SU-DHL-6 (cell line): Measurements from ENCODE around the gene ATP5F1D.
"Not testable (repeated sequence)": the region's sequence is repeated elsewhere in the genome, so short reads cannot be mapped to it uniquely, and the experiment has no call there.

Source experiments
- H2AFZ ChIP-seq: fragments of 200-600 bp; sonication (generic); 2 replicates; pipeline ENCODE4 v1.6.1; 2014; ENCODE audit warnings: low read depth, mild to moderate bottlenecking, moderate library complexity, mixed read lengths, antibody characterized with exemption, low read length; ENCODE audit not compliant: severe bottlenecking
- H3F3A ChIP-seq: fragments of 200-600 bp; shearing (Covaris generic); 2 replicates; pipeline ENCODE4 v1.6.0; 2016; ENCODE audit warnings: antibody characterized with exemption, mild to moderate bottlenecking; ENCODE audit not compliant: insufficient read depth
- H3K27ac ChIP-seq: fragments of 200-600 bp; sonication (generic); 2 replicates; pipeline ENCODE4 v1.5.1; 2016; ENCODE audit warnings: low read depth, mild to moderate bottlenecking, low read length, moderate library complexity, mixed read lengths
- H3K27me3 ChIP-seq: fragments of 200-600 bp; sonication (generic), shearing (Covaris generic); 2 replicates; pipeline ENCODE4 v1.6.0; 2014; ENCODE audit warnings: mild to moderate bottlenecking, low read length
- H3K36me3 ChIP-seq: fragments of 200-600 bp; sonication (generic); 2 replicates; pipeline ENCODE4 v1.6.1; 2014; ENCODE audit warnings: mild to moderate bottlenecking, low read length, mixed read lengths
- H3K4me2 ChIP-seq: fragments of 300-600, 200-600 bp; shearing (Covaris generic), sonication (generic); 2 replicates; pipeline ENCODE4 v1.6.0; 2014; ENCODE audit warnings: low read length, low read depth, mild to moderate bottlenecking; ENCODE audit not compliant: poor library complexity, severe bottlenecking
- H3K4me3 ChIP-seq: fragments of 200-600 bp; sonication (generic); 2 replicates; pipeline ENCODE4 v1.5.1; 2014; ENCODE audit warnings: antibody characterized with exemption, low read length, mild to moderate bottlenecking, mixed read lengths; ENCODE audit not compliant: insufficient read depth, poor library complexity, severe bottlenecking
- H3K79me2 ChIP-seq: fragments of 200-600 bp; sonication (generic); 2 replicates; pipeline ENCODE4 v1.6.1; 2014; ENCODE audit warnings: mild to moderate bottlenecking, low read length, moderate library complexity; ENCODE audit not compliant: insufficient read depth
- H3K9ac ChIP-seq: fragments of 200-600 bp; sonication (generic); 2 replicates; pipeline ENCODE4 v1.7.0; 2014; ENCODE audit warnings: mild to moderate bottlenecking, low read length
- H3K9me2 ChIP-seq: fragments of 200-600 bp; sonication (generic); replicated peaks from 2 replicates; pipeline ENCODE4 v1.6.1; 2014; ENCODE audit warnings: low read length; ENCODE audit not compliant: insufficient read depth
- H3K9me3 ChIP-seq: fragments of 200-600 bp; sonication (generic); 2 replicates; pipeline ENCODE4 v1.6.1; 2014; ENCODE audit warnings: low read length, mixed read lengths; ENCODE audit not compliant: insufficient read depth
- H4K20me1 ChIP-seq: fragments of 200-600 bp; sonication (generic); 2 replicates; pipeline ENCODE4 v1.6.1; 2014; ENCODE audit warnings: low read depth, mild to moderate bottlenecking, antibody characterized with exemption, low read length, moderate library complexity, mixed read lengths
- CTCF ChIP-seq: fragments of 200-600 bp; sonication (generic); IDR thresholded peaks from one replicate; pipeline ENCODE4 v1.5.1; 2017; ENCODE audit warnings: antibody characterized with exemption, mild to moderate bottlenecking, low read length, moderate library complexity; ENCODE audit not compliant: insufficient read depth, poor library complexity, severe bottlenecking
- EZH2phosphoT487 ChIP-seq: fragments of 200-600 bp; sonication (generic), shearing (Covaris generic); conservative IDR thresholded peaks from 2 replicates; pipeline ENCODE4 v1.6.1; 2018; ENCODE audit warnings: mild to moderate bottlenecking, antibody characterized with exemption, low read length, moderate library complexity, mixed read lengths

The ATP5F1D gene

GRCh38 chr19:1205114-1206099 is 36.1 kb upstream of the ATP5F1D start, which contains the start of gene STK11:
Gene STK11 (plus strand): TSS chr19:1205778. CDS start chr19:1206914, 1,136 bp downstream.
- peak within 1 kb of the TSS; percentile 65 for H3K27ac ChIP-seq
- TF ChIP-seq EZH2phosphoT487, result no peak
- no peak for TF ChIP-seq CTCF
- peak within 1 kb of the TSS; percentile 87 for H3K4me2 ChIP-seq
- H3K27me3 ChIP-seq, result no peaks in the 10 kb centered on the region
- H3K9me3 ChIP-seq, result no peaks in the 10 kb centered on the region
- H3K4me3 ChIP-seq, result peak within 1 kb of the TSS; percentile 74
- peaks cover 40% of the 10 kb centered on the region for H3K79me2 ChIP-seq
- H3K9ac ChIP-seq, result peak within 1 kb of the TSS; percentile 88
- no peaks in the 10 kb centered on the region for H3K36me3 ChIP-seq
- no peaks in the 10 kb centered on the region for H3K9me2 ChIP-seq
- no peaks in the 10 kb centered on the region for H4K20me1 ChIP-seq
- H2AFZ ChIP-seq, result peak within 1 kb of the TSS; percentile 70
- peaks cover 13% of the 10 kb centered on the region for H3F3A ChIP-seq

- peak overlapping the region; percentile 88 for H3K9ac ChIP-seq
- no peaks in the 10 kb centered on the region for H3K36me3 ChIP-seq
- peak overlapping the region; percentile 74 for H3K4me3 ChIP-seq
- no peaks in the 10 kb centered on the region for H3K9me3 ChIP-seq
- H3K4me2 ChIP-seq, result peak overlapping the region; percentile 87
- no peak overlapping the region for H2AFZ ChIP-seq
- peaks cover 48% of the 10 kb centered on the region for H3K79me2 ChIP-seq
- no peaks in the 10 kb centered on the region for H4K20me1 ChIP-seq
- H3F3A ChIP-seq, result peaks cover 13% of the 10 kb centered on the region
- H3K9me2 ChIP-seq, result no peaks in the 10 kb centered on the region
- peak overlapping the region; percentile 65 for H3K27ac ChIP-seq
- TF ChIP-seq CTCF (no peak), EZH2phosphoT487 (no peak)
- H3K27me3 ChIP-seq, result no peaks in the 10 kb centered on the region
These were observed 35.2 kb upstream of the ATP5F1D start for GRCh38 chr19:1206150-1206863.

- Histone ChIP-seq H3K9me3 (no peaks in the 10 kb centered on the region), H4K20me1 (no peaks in the 10 kb centered on the region), H3K36me3 (no peaks in the 10 kb centered on the region), H3K27me3 (no peaks in the 10 kb centered on the region), H3K9me2 (no peaks in the 10 kb centered on the region), H3K27ac (peak overlapping the region; percentile 65), H2AFZ (no peak overlapping the region), H3K4me3 (peak overlapping the region; percentile 74), H3K4me2 (peak overlapping the region; percentile 87), H3K9ac (peak overlapping the region; percentile 88), H3K79me2 (peaks cover 54% of the 10 kb centered on the region), H3F3A (peaks cover 13% of the 10 kb centered on the region)
- no peak for TF ChIP-seq EZH2phosphoT487
- TF ChIP-seq CTCF, result no peak
These were observed 34.6 kb upstream of the ATP5F1D start for GRCh38 chr19:1206864-1207450.

GRCh38 chr19:1208830-1209229 is 32.7 kb upstream of the ATP5F1D start:
- H3F3A ChIP-seq, H3K36me3 ChIP-seq, H2AFZ ChIP-seq, H3K4me3 ChIP-seq, H3K9me2 ChIP-seq, H3K9ac ChIP-seq, H3K27ac ChIP-seq, H4K20me1 ChIP-seq, H3K27me3 ChIP-seq, H3K4me2 ChIP-seq, H3K9me3 ChIP-seq: not testable (repeated sequence)
- H3K79me2 ChIP-seq, result peaks cover 56% of the 10 kb centered on the region
